Erythroblast (primary cell): ENCODE results near the gene PLEKHH3.

ENCODE experiments used
- GATA1 ChIP-seq: IDR thresholded peaks from 2 replicates; pipeline ENCODE4 v1.6.1; 2011; ENCODE audit warnings: low read depth, mild to moderate bottlenecking, control low read depth, low read length, moderate library complexity
- POLR2A ChIP-seq: IDR thresholded peaks from 2 replicates; pipeline ENCODE4 v1.6.1; 2011; ENCODE audit warnings: mild to moderate bottlenecking, low read length

DNA sequence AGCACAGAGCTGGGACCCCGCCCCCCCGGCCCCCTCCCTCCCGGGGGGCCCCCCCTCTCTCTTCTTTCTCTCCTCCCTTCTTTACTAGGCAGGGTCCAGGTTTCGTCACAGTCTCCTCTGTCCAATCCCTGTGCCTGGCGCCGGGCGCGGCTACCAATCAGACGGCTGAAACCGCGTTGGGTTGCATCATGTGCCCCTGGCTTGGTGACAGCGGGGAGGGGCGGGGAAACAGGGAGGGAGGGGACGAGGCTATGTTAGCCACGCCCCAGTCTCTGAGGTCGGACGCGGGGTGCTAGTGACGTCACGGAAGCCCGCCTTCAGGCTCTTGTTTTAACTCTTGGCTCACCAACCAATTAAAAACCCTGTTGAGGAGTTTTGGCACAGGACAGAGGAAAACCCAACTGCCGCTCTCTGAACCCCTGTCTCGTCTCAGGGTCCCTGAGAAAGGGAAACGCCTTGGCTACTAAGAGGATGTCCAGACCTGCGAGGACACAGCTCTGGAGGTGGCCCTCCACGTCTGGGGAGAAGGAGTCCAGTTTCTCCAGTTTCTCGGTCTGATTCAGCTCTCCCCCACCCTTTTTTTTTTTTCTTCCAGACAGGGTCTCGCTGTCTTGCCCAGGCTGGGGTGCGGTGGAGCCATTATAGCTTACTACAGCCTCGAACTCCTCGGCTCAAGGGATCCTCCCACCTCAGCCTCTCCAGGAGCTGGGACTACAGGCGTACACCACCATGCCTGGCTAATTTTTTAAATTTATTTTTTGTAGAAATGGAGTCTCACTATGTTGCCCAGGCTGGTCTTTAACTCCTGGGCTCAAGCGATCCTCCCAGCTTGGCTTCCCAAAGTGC lies 441 bp upstream of the PLEKHH3 start:
- peak; percentile 74 for TF ChIP-seq POLR2A
- TF ChIP-seq GATA1 = no peak
